NCI-H446 (cell line): ENCODE results near the gene AMOTL2.

Experiments used
- DNase-seq, 2 experiments: peaks; one replicate each; lab custom pipeline; 2025; lab: John Stamatoyannopoulos, UW

AMOTL2 gene

GRCh38 chr3:134352031-134352671 is 22.1 kb downstream of the AMOTL2 start:
- no peak for DNase-seq

GRCh38 chr3:134351427-134351826 is 22.8 kb downstream of the AMOTL2 start:
- no peak for DNase-seq

- no peak for DNase-seq
Observed at GRCh38 chr3:134350861-134351311, 23.4 kb downstream of the AMOTL2 start.

GRCh38 chr3:134350266-134350665 is 24.0 kb downstream of the AMOTL2 start:
- no peak for DNase-seq

GRCh38 chr3:134348524-134348923 is 25.7 kb downstream of the AMOTL2 start:
- DNase-seq, result no peak

GRCh38 chr3:134347551-134347950 is 26.7 kb downstream of the AMOTL2 start:
- DNase-seq, result no peak

- DNase-seq, result no peak
Observed at GRCh38 chr3:134346744-134347143, 27.5 kb downstream of the AMOTL2 start.

- no peak for DNase-seq
Observed at GRCh38 chr3:134345202-134345601, 29.0 kb downstream of the AMOTL2 start.

- no peak for DNase-seq
Observed at GRCh38 chr3:134344560-134344959, 29.7 kb downstream of the AMOTL2 start.

GRCh38 chr3:134342259-134342658 is 32.0 kb downstream of the AMOTL2 start:
- DNase-seq, result peak; percentile 12 to 70

GRCh38 chr3:134341389-134341788 is 32.9 kb downstream of the AMOTL2 start:
- DNase-seq, result no peak

GRCh38 chr3:134340982-134341365 is 33.3 kb downstream of the AMOTL2 start:
- no peak for DNase-seq

GRCh38 chr3:134340362-134340981 is 33.8 kb downstream of the AMOTL2 start:
- no peak for DNase-seq

GRCh38 chr3:134339913-134340312 is 34.3 kb downstream of the AMOTL2 start:
- DNase-seq, result no peak

- DNase-seq, result no peak
Observed at GRCh38 chr3:134339331-134339730, 34.9 kb downstream of the AMOTL2 start.

GRCh38 chr3:134338516-134339261 is 35.6 kb downstream of the AMOTL2 start:
- DNase-seq, result no peak

- DNase-seq, result no peak
Observed at GRCh38 chr3:134338201-134338512, 36.1 kb downstream of the AMOTL2 start.

- no peak for DNase-seq
Observed at GRCh38 chr3:134337511-134338200, 36.6 kb downstream of the AMOTL2 start.

GRCh38 chr3:134337071-134337482 is 37.2 kb downstream of the AMOTL2 start:
- no peak for DNase-seq

GRCh38 chr3:134336587-134336986 is 37.7 kb downstream of the AMOTL2 start:
- no peak for DNase-seq

- DNase-seq, result no peak
Observed at GRCh38 chr3:134334901-134335280, 39.4 kb downstream of the AMOTL2 start.

- DNase-seq, result no peak
Observed at GRCh38 chr3:134334231-134334900, 39.9 kb downstream of the AMOTL2 start.
